ACHN (cell line): Measurements from ENCODE around the gene RSBN1.
"Not testable (repeated sequence)": the region's sequence is repeated elsewhere in the genome, so short reads cannot be mapped to it uniquely, and the experiment has no call there.

Source experiments
- DNase-seq: peaks from one replicate; pipeline ENCODE4 v3.0.0-alpha.2; 2015
- in situ Hi-C: cut with HindIII; loops from 2 replicates; pipeline ENCODE4 v1.10.0; 2017; ENCODE audit warnings: low sequenced_read_pairs, low pct_ligation_motif_present, low pct_unique_long_range_greater_than_20kb

RSBN1 gene

GRCh38 chr1:113811888-113812660 lies at the start of gene RSBN1:
TSS of gene RSBN1 (minus strand) at chr1:113812476. CDS start at chr1:113812412, 64 bp downstream.
- in situ Hi-C loops = no loop called here
- DNase-seq = peak; percentile 97

- no peak for DNase-seq
- in situ Hi-C loops = no loop called here
These were observed 49.4 kb upstream of the RSBN1 start for GRCh38 chr1:113861641-113862040.

- in situ Hi-C loops = no loop called here
- DNase-seq = peak; percentile 36
These were observed 48.6 kb upstream of the RSBN1 start for GRCh38 chr1:113860891-113861290.

- in situ Hi-C loops = no loop called here
- DNase-seq = no peak
These were observed 47.4 kb upstream of the RSBN1 start for GRCh38 chr1:113859478-113860175.

GRCh38 chr1:113858982-113859381 lies 46.7 kb upstream of the RSBN1 start:
- no peak for DNase-seq
- in situ Hi-C loops = no loop called here

GRCh38 chr1:113858418-113858817 lies 46.1 kb upstream of the RSBN1 start:
- in situ Hi-C loops = no loop called here
- DNase-seq = no peak

- in situ Hi-C loops = no loop called here
- DNase-seq = no peak
These were observed 45.5 kb upstream of the RSBN1 start for GRCh38 chr1:113857776-113858175.

GRCh38 chr1:113856401-113856790 lies 44.1 kb upstream of the RSBN1 start:
- no peak for DNase-seq
- in situ Hi-C loops = no loop called here

GRCh38 chr1:113855630-113856400 lies 43.5 kb upstream of the RSBN1 start:
- in situ Hi-C loops = no loop called here
- DNase-seq = no peak

- in situ Hi-C loops = no loop called here
- DNase-seq = no peak
These were observed 42.0 kb upstream of the RSBN1 start for GRCh38 chr1:113854234-113854633.

GRCh38 chr1:113852694-113853093 lies 40.4 kb upstream of the RSBN1 start:
- in situ Hi-C loops, DNase-seq: not testable (repeated sequence)

GRCh38 chr1:113850127-113850796 lies 38.0 kb upstream of the RSBN1 start:
- DNase-seq = no peak
- in situ Hi-C loops = no loop called here

- in situ Hi-C loops = no loop called here
These were observed 36.8 kb upstream of the RSBN1 start for GRCh38 chr1:113849072-113849471.

GRCh38 chr1:113846391-113847035 lies 34.2 kb upstream of the RSBN1 start:
- in situ Hi-C loops = no loop called here
- no peak for DNase-seq

More at GRCh38 chr1:113849072-113849471, 36.8 kb upstream of the RSBN1 start:
- no peak for DNase-seq

GRCh38 chr1:113836534-113836933 lies 24.3 kb upstream of the RSBN1 start:
- in situ Hi-C loops = no loop called here
- DNase-seq = no peak

- in situ Hi-C loops = no loop called here
- DNase-seq = peak; percentile 51
These were observed 23.5 kb upstream of the RSBN1 start for GRCh38 chr1:113835686-113836290.

- no peak for DNase-seq
- in situ Hi-C loops = no loop called here
These were observed 22.4 kb upstream of the RSBN1 start for GRCh38 chr1:113834716-113835115.

GRCh38 chr1:113830039-113830438 lies 17.8 kb upstream of the RSBN1 start:
- DNase-seq = no peak
- in situ Hi-C loops = no loop called here
